Smooth muscle cell (in vitro differentiated cells): Measurements from ENCODE around the gene INTS3. TPM values are rescaled to one million over a fixed set of nuclear protein-coding genes. Genes with fewer than 3 reads are reported as not detected.

Experiments
- DNase-seq: peaks from one replicate; lab custom pipeline; 2025; ENCODE audit not compliant: unreplicated experiment; lab: John Stamatoyannopoulos, UW
- H2AFZ ChIP-seq: fragments of 200-600 bp; sonication (generic); 2 replicates; pipeline ENCODE4 v1.6.0; 2016; ENCODE audit warnings: antibody characterized with exemption, low read depth, mild to moderate bottlenecking
- H3F3A ChIP-seq: fragments of 200-600 bp; sonication (generic); 2 replicates; pipeline ENCODE4 v1.6.0; 2017; ENCODE audit warnings: antibody characterized with exemption, low read depth
- H3K27ac ChIP-seq: fragments of 200-600 bp; sonication (generic); 2 replicates; pipeline ENCODE4 v1.5.1; 2016; ENCODE audit warnings: low read depth, mild to moderate bottlenecking
- H3K27me3 ChIP-seq: fragments of 200-600 bp; sonication (generic); 2 replicates; pipeline ENCODE4 v1.6.1; 2016; ENCODE audit warnings: low read depth, mild to moderate bottlenecking
- H3K36me3 ChIP-seq: fragments of 200-600 bp; sonication (generic); 2 replicates; pipeline ENCODE4 v1.5.1; 2016; ENCODE audit warnings: low read depth
- H3K4me1 ChIP-seq: fragments of 200-600 bp; sonication (generic); 2 replicates; pipeline ENCODE4 v1.5.1; 2016; ENCODE audit warnings: low read depth
- H3K4me2 ChIP-seq: fragments of 200-600 bp; sonication (generic); 2 replicates; pipeline ENCODE4 v1.6.0; 2016; ENCODE audit warnings: mild to moderate bottlenecking
- H3K4me3 ChIP-seq: fragments of 200-600 bp; sonication (generic); 2 replicates; pipeline ENCODE4 v1.5.1; 2016; ENCODE audit warnings: mild to moderate bottlenecking
- H3K79me2 ChIP-seq: fragments of 200-600 bp; sonication (generic); 2 replicates; pipeline ENCODE4 v1.6.0; 2016; ENCODE audit warnings: low read depth, mild to moderate bottlenecking
- H3K9ac ChIP-seq: fragments of 200-600 bp; sonication (generic); 2 replicates; pipeline ENCODE4 v1.6.0; 2016; ENCODE audit warnings: low read depth
- H3K9me3 ChIP-seq: fragments of 200-600 bp; sonication (generic); replicated peaks from 2 replicates; pipeline ENCODE4 v1.5.1; 2016; ENCODE audit warnings: low read depth
- H4K20me1 ChIP-seq: fragments of 200-600 bp; sonication (generic); 2 replicates; pipeline ENCODE4 v1.6.0; 2016; ENCODE audit warnings: low read depth
- WGBS: methylation state at CpG from one replicate; pipeline ENCODE4 v1.1.7; 2016; ENCODE audit warnings: low lambda C conversion rate; 5-methylcytosine and 5-hydroxymethylcytosine counted together
- polyA plus RNA-seq: library from polyadenylated mRNA; unstranded; fragments of >200 nt; fragmentation: Nextera tagmentation; extraction: Ambion mirVana; gene quantifications from 2 replicates; pipeline ENCODE4 v1.2.1, GENCODE V29; 2016
- total RNA-seq: library from RNA; depleted of rRNA; stranded (reverse); fragments of >200 nt; gene quantifications from 2 replicates; pipeline ENCODE4 v1.2.3, GENCODE V29; 2014
- TF ChIP-seq, protein P1 (sequence below): fragments of 200-600 bp; sonication (generic); IDR thresholded peaks from 2 replicates; pipeline ENCODE4 v1.5.1; 2017; ENCODE audit warnings: borderline replicate concordance, mild to moderate bottlenecking, antibody characterized with exemption; ENCODE audit not compliant: insufficient read depth, poor library complexity, severe bottlenecking

Gene INTS3
- total and polyA plus RNA-seq, 2 experiments from 2014 or later: 22.3 to 33.6 TPM

DNA sequence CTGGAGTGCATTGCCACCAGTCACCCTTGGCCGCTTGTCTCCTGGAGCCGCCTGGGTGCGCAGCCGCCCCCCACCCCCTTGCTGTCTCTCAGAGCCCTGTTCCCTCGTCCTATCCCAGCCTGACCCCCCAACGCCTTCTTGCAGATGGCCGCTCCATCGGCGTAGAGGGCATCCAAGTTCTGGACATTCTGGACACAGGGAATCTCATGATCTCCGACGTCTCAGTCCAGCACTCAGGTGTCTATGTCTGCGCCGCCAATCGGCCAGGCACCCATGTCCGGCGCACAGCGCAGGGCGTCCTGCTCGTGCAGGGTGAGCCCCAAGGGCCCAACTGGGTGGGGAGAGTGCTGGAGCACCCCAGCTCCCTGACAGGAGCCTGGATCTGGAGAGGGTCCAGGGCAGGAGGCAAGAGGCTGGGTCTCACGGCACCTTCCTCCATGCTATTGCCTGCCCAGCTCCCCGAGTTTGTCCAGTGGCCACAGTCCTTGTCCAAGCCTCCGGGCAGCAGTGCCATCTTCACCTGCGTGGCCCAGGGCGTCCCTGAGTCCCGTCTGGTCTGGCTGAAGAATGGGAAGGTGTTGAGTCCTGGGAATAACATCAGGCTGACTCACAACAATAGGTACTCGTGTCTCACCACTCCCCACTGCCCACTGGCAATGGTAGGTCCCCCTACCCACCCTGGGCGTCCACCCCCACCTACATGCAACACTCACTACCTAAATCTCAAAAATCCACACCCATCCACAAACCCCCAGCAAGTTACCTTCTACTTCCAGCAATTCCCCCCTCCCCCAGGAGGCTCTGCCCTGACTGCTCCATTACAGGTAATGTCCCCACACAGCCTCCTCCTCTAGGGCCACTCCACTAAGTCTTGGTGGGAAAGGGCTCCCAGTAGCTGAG is 72.0 kb downstream of the INTS3 start:
- no peak for DNase-seq
- Histone ChIP-seq H3K4me1 (peaks cover under 1% of the 10 kb centered on the region), H3K27me3 (no peaks in the 10 kb centered on the region), H3F3A (no peaks in the 10 kb centered on the region), H3K27ac (no peak overlapping the region), H3K4me3 (no peak overlapping the region), H3K4me2 (no peak overlapping the region), H3K9me3 (no peaks in the 10 kb centered on the region), H3K9ac (no peak overlapping the region), H3K79me2 (no peaks in the 10 kb centered on the region), H4K20me1 (no peaks in the 10 kb centered on the region), H3K36me3 (no peaks in the 10 kb centered on the region), H2AFZ (no peak overlapping the region)
- WGBS: 94% methylated on average over 27 of the region's 27 CpGs
- TF ChIP-seq, protein P1, sequence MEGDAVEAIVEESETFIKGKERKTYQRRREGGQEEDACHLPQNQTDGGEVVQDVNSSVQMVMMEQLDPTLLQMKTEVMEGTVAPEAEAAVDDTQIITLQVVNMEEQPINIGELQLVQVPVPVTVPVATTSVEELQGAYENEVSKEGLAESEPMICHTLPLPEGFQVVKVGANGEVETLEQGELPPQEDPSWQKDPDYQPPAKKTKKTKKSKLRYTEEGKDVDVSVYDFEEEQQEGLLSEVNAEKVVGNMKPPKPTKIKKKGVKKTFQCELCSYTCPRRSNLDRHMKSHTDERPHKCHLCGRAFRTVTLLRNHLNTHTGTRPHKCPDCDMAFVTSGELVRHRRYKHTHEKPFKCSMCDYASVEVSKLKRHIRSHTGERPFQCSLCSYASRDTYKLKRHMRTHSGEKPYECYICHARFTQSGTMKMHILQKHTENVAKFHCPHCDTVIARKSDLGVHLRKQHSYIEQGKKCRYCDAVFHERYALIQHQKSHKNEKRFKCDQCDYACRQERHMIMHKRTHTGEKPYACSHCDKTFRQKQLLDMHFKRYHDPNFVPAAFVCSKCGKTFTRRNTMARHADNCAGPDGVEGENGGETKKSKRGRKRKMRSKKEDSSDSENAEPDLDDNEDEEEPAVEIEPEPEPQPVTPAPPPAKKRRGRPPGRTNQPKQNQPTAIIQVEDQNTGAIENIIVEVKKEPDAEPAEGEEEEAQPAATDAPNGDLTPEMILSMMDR: no peak

DNA sequence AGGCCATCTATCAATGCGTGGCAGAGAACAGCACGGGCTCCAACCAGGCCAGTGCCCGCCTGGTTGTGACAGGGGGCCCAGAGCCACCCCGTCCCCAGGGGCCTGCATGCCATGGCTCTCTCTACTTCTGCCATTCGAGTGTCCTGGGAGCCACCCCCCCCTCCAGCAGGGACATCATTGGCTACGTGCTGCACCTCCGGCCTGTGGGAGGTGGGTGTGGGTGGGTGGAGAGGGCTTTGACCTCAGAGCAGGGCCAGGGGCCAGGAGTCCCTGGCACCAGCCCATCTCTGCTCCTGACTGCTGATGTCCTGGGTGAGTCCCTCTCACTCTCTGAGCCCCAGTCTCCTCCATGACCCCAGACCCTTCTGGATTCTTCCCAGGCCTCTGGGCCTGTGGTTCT is 72.7 kb downstream of the INTS3 start:
- H3K27me3 ChIP-seq: no peaks in the 10 kb centered on the region
- no peak overlapping the region for H3K4me2 ChIP-seq
- no peaks in the 10 kb centered on the region for H3K36me3 ChIP-seq
- H3K4me3 ChIP-seq: no peak overlapping the region
- no peaks in the 10 kb centered on the region for H3K4me1 ChIP-seq
- H3K27ac ChIP-seq: no peak overlapping the region
- TF ChIP-seq, protein P1: no peak
- no peak overlapping the region for H2AFZ ChIP-seq
- no peak overlapping the region for H3K9ac ChIP-seq
- H3K79me2 ChIP-seq: no peaks in the 10 kb centered on the region
- 84% methylated on average over 7 of the region's 7 CpGs for WGBS
- DNase-seq: no peak
- H3K9me3 ChIP-seq: no peaks in the 10 kb centered on the region
- no peaks in the 10 kb centered on the region for H3F3A ChIP-seq
- H4K20me1 ChIP-seq: no peaks in the 10 kb centered on the region

DNA sequence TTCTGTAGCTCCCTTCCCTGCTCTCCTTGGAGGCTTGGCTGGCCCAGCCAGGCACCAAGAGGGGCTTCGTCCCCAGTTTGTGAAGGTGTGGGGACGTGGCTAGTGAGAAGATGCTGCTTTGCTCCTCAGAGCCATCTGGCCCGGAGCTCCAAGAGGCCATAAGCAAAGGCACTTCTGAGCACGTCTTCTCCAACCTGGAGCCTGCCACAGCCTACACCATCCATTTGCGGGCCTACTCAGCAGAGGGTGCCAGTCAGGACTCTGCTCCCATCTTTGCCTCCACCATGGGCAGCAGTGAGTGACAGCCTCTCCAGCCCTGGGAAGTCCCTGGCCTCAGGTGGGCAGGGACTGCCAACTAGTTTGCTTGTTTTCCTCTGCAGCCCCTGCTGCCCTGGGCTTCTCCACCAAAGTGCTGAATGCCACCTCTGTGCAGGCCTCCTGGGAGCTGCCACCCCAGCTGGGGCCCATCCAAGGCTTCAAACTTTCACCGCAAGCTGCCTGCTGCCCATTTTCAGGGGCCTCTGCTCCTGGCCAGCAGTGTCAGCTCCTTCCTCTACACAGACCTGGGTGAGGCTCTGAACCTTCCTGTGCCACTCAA is 73.3 kb downstream of the INTS3 start:
- Histone ChIP-seq H3K4me1 (no peaks in the 10 kb centered on the region), H3K9ac (no peak overlapping the region), H3K27ac (no peak overlapping the region), H3F3A (no peaks in the 10 kb centered on the region), H3K27me3 (no peaks in the 10 kb centered on the region), H3K4me2 (no peak overlapping the region), H3K36me3 (no peaks in the 10 kb centered on the region), H3K9me3 (no peaks in the 10 kb centered on the region), H3K4me3 (no peak overlapping the region), H4K20me1 (no peaks in the 10 kb centered on the region), H3K79me2 (no peaks in the 10 kb centered on the region), H2AFZ (no peak overlapping the region)
- TF ChIP-seq, protein P1: no peak
- 98% methylated on average over 6 of the region's 6 CpGs for WGBS
- DNase-seq: no peak
